Upper lobe of left lung (tissue), 6 donors: ENCODE measurements around the gene LRRC45. TPM values are rescaled to one million over a fixed set of nuclear protein-coding genes. Genes with fewer than 3 reads are reported as not detected.

Source experiments
- ATAC-seq, 2 donors: fragments of 200-7000 bp; cut with Tn5 transposase; one replicate each; pipeline ENCODE4 v1.9.1; 2022; ENCODE audit warnings: mild to moderate bottlenecking in 2 of 2, moderate library complexity in 2 of 2; ENCODE audit not compliant: low FRiP score in 2 of 2
- DNase-seq, 2 donors: peaks; one replicate each; pipeline ENCODE4 v3.0.0-alpha.2; 2019 to 2020
- H3K27ac ChIP-seq, 4 donors: fragments of 200-600 bp; sonication (generic); one replicate each; pipeline ENCODE4 v1.5.1; 2016 to 2019
- H3K27me3 ChIP-seq, 4 donors: fragments of 200-600 bp; sonication (generic); one replicate each; pipeline ENCODE4 v1.5.1; 2017 to 2019
- H3K36me3 ChIP-seq, 4 donors: fragments of 200-600 bp; sonication (generic); one replicate each; pipeline ENCODE4 v1.5.1; 2016 to 2019
- H3K4me1 ChIP-seq, 4 donors: fragments of 200-600 bp; sonication (generic); one replicate each; pipeline ENCODE4 v1.5.1; 2018 to 2019
- H3K4me3 ChIP-seq, 4 donors: fragments of 200-600 bp; sonication (generic); one replicate each; pipeline ENCODE4 v1.5.1; 2017 to 2019; ENCODE audit warnings: mild to moderate bottlenecking in 2 of 4, moderate library complexity in 1 of 4
- H3K9me3 ChIP-seq, 4 donors: fragments of 200-600 bp; sonication (generic); one replicate each; pipeline ENCODE4 v1.5.1; 2018 to 2019
- EP300 ChIP-seq, 4 donors: sonication (generic); formaldehyde crosslinking; IDR thresholded peaks; one replicate each; pipeline ENCODE4 v1.5.1; 2017; ENCODE audit warnings: antibody characterized with exemption in 4 of 4, control low read depth in 2 of 4
- POLR2A ChIP-seq, 4 donors: fragments of 450-650 bp; IDR thresholded peaks; one replicate each; pipeline ENCODE4 v1.5.1; 2016 to 2017; ENCODE audit warnings: antibody characterized with exemption in 4 of 4, mild to moderate bottlenecking in 2 of 4
- POLR2AphosphoS5 ChIP-seq, 2 donors: sonication (generic); formaldehyde crosslinking; IDR thresholded peaks; one replicate each; pipeline ENCODE4 v1.5.1; 2017; ENCODE audit warnings: antibody characterized with exemption in 2 of 2
- WGBS, 2 donors: methylation state at CpG; one replicate each; pipeline ENCODE4 v1.1.5; 2017 to 2018; 5-methylcytosine and 5-hydroxymethylcytosine counted together
- total RNA-seq, 6 donors: library from RNA; depleted of rRNA in 4 of 6; stranded (reverse); fragments of >200 nt in 4 of 6; gene quantifications; one replicate each; pipeline versions ENCODE4 v1.1.0 to v1.2.1, GENCODE V29; 2016 to 2021
- TF ChIP-seq, protein P1 (sequence below), 6 experiments: fragments of 450-650 bp in 4 of 6; fragments of 200-600 bp in 2 of 6; sonication (generic) in 2 of 6; IDR thresholded peaks; one replicate each; pipeline ENCODE4 v1.5.1; 2016 to 2019; ENCODE audit warnings: antibody characterized with exemption in 6 of 6
- donor health status: DM: no; HTN: no; CAD: no; lungs with moderate emphysema.
- donor health status: DM: no; HTN: yes; CAD: no; lungs with severe emphysema.

Gene LRRC45
- total RNA-seq, 6 donors from 2014 or later: 14.0 to 57.6 (median 20.4) TPM

DNA sequence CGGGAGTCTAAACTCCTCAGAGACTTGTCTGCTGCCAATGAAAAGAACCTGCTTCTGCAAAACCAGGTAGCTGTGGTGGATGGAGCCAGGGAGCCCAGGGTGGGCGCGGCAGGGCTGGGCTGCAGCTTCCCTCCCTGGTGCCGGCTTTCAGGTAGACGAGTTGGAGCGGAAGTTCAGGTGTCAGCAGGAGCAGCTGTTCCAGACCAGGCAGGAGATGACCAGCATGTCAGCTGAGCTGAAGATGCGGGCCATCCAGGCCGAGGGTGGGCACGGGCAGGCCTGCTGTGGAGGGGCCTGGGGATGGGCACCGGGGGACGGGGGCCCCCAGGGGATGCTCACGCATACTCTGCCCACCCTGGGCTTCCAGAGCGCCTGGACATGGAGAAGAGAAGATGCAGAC lies 5.1 kb downstream of the LRRC45 start:
- no peak for TF ChIP-seq EP300 (IDR thresholded peaks at IDR 0.05)
- no peak for TF ChIP-seq POLR2AphosphoS5 (IDR thresholded peaks at IDR 0.05)
- TF ChIP-seq POLR2A (IDR thresholded peaks at IDR 0.05): no peak
- TF ChIP-seq, protein P1, sequence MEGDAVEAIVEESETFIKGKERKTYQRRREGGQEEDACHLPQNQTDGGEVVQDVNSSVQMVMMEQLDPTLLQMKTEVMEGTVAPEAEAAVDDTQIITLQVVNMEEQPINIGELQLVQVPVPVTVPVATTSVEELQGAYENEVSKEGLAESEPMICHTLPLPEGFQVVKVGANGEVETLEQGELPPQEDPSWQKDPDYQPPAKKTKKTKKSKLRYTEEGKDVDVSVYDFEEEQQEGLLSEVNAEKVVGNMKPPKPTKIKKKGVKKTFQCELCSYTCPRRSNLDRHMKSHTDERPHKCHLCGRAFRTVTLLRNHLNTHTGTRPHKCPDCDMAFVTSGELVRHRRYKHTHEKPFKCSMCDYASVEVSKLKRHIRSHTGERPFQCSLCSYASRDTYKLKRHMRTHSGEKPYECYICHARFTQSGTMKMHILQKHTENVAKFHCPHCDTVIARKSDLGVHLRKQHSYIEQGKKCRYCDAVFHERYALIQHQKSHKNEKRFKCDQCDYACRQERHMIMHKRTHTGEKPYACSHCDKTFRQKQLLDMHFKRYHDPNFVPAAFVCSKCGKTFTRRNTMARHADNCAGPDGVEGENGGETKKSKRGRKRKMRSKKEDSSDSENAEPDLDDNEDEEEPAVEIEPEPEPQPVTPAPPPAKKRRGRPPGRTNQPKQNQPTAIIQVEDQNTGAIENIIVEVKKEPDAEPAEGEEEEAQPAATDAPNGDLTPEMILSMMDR (IDR thresholded peaks at IDR 0.05): no peak
- 99 to 100% methylated on average over 8 to 12 of the region's 13 CpGs for WGBS, 2 donors
- peaks cover 26 to 43% (median 32%) of the 10 kb centered on the region in 4 donors for H3K4me1 ChIP-seq
- H3K27me3 ChIP-seq: peaks cover 0 to 5% (median 1%) of the 10 kb centered on the region in 4 donors
- no peak overlapping the region for H3K27ac ChIP-seq
- no peak overlapping the region for H3K4me3 ChIP-seq
- no peaks in the 10 kb centered on the region for H3K9me3 ChIP-seq
- DNase-seq: peak in 1 of 2 donors; percentile 64
- ATAC-seq: no peak
- peaks cover 0 to 9% (median 0%) of the 10 kb centered on the region in 4 donors for H3K36me3 ChIP-seq

DNA sequence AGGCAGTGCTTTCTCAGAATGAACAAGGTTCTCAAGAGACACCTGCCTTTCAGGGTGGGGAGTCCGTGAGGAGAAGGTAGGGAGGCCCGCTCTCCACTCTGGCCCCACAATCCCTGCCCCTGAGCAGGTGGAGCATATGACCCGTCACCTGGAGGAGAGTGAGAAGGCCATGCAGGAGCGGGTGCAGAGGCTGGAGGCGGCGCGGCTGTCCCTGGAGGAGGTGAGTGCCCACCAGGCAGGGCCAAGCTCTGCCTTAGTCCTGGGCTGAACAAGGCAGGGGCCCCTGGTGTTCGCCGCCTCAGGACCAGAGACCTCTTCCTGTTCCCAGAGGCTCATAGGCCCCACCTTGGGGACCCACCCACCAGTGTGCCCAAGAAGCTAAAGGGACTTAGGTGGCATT lies 5.9 kb downstream of the LRRC45 start:
- 97% methylated on average over 9 of the region's 9 CpGs; no CpG with 5 or more reads in 1 of the 2 donors for WGBS, 2 donors
- no peaks in the 10 kb centered on the region for H3K9me3 ChIP-seq
- peaks cover 0 to 5% (median 1%) of the 10 kb centered on the region in 4 donors for H3K27me3 ChIP-seq
- H3K27ac ChIP-seq: no peak overlapping the region
- peaks cover 0 to 9% (median 0%) of the 10 kb centered on the region in 4 donors for H3K36me3 ChIP-seq
- H3K4me1 ChIP-seq: peaks cover 21 to 35% (median 26%) of the 10 kb centered on the region in 4 donors
- TF ChIP-seq POLR2A (IDR thresholded peaks at IDR 0.05): no peak
- TF ChIP-seq POLR2AphosphoS5 (IDR thresholded peaks at IDR 0.05): no peak
- no peak for TF ChIP-seq EP300 (IDR thresholded peaks at IDR 0.05)
- TF ChIP-seq, protein P1 (IDR thresholded peaks at IDR 0.05): no peak
- ATAC-seq (no peak), DNase-seq (peak in 1 of 2 donors; percentile 75)
- no peak overlapping the region for H3K4me3 ChIP-seq

DNA sequence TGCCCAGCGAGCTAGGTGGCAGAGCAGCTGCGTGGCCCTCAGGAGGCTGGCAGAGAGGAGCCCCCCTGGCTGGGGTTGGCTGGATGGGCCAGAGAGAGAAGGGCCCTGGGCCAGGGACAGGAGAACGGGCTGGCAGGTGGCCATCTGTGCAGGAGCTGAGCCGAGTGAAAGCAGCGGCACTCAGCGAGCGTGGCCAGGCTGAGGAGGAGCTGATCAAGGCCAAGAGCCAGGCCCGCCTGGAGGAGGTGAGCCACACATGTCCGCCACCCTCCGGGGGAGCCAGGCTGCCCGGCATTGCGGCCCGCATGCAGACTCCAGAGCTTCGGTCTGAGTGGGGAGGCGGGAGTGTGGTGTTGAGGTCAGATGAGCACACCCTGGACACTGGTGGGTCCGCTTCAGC lies 6.3 kb downstream of the LRRC45 start:
- peaks cover 18 to 31% (median 23%) of the 10 kb centered on the region in 4 donors for H3K4me1 ChIP-seq
- H3K4me3 ChIP-seq: no peak overlapping the region
- H3K27ac ChIP-seq: no peak overlapping the region
- WGBS, 2 donors: 93 to 95% methylated on average over 16 of the region's 16 CpGs
- no peak for TF ChIP-seq POLR2A (IDR thresholded peaks at IDR 0.05)
- TF ChIP-seq, protein P1 (IDR thresholded peaks at IDR 0.05): no peak
- no peak for TF ChIP-seq POLR2AphosphoS5 (IDR thresholded peaks at IDR 0.05)
- TF ChIP-seq EP300 (IDR thresholded peaks at IDR 0.05): no peak
- no peaks in the 10 kb centered on the region for H3K9me3 ChIP-seq
- peak in 1 of 2 donors; percentile 73 for DNase-seq
- peaks cover 0 to 9% (median 0%) of the 10 kb centered on the region in 4 donors for H3K36me3 ChIP-seq
- no peak for ATAC-seq
- peaks cover 0 to 5% (median 1%) of the 10 kb centered on the region in 4 donors for H3K27me3 ChIP-seq

DNA sequence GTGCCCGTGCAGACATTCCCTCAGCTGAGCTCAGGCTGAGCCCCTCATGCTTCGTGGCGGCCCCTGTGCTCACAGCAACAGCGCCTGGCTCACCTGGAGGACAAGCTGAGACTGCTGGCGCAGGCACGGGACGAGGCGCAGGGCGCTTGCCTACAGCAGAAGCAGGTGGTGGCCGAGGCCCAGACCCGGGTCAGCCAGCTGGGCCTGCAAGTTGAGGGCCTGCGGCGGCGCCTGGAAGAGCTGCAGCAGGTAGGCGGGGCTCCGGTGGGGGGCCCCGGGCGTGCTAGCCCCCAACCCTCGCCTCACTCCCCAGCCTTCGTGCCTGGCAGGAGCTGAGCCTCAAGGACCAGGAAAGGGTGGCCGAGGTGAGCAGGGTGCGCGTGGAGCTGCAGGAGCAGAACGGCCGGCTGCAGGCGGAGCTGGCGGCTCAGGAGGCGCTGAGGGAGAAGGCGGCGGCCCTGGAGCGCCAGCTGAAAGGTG lies 6.9 kb downstream of the LRRC45 start:
- WGBS, 2 donors: 57 to 68% methylated on average over 10 to 26 of the region's 31 CpGs
- Histone ChIP-seq H3K4me3 (peak overlapping the region in 3 of 4 donors; percentile 54 to 61 (median 60)), H3K36me3 (peaks cover 0 to 9% (median under 1%) of the 10 kb centered on the region in 4 donors), H3K27ac (peak overlapping the region in 2 of 4 donors; percentile 20 to 68), H3K27me3 (peaks cover 0 to 5% (median 1%) of the 10 kb centered on the region in 4 donors), H3K9me3 (no peaks in the 10 kb centered on the region), H3K4me1 (peaks cover 18 to 26% (median 21%) of the 10 kb centered on the region in 4 donors)
- TF ChIP-seq POLR2AphosphoS5 (IDR thresholded peaks at IDR 0.05): no peak
- no peak for TF ChIP-seq EP300 (IDR thresholded peaks at IDR 0.05)
- TF ChIP-seq POLR2A (IDR thresholded peaks at IDR 0.05): no peak
- ATAC-seq (no peak), DNase-seq (peak in 1 of 2 donors; percentile 83)

DNA sequence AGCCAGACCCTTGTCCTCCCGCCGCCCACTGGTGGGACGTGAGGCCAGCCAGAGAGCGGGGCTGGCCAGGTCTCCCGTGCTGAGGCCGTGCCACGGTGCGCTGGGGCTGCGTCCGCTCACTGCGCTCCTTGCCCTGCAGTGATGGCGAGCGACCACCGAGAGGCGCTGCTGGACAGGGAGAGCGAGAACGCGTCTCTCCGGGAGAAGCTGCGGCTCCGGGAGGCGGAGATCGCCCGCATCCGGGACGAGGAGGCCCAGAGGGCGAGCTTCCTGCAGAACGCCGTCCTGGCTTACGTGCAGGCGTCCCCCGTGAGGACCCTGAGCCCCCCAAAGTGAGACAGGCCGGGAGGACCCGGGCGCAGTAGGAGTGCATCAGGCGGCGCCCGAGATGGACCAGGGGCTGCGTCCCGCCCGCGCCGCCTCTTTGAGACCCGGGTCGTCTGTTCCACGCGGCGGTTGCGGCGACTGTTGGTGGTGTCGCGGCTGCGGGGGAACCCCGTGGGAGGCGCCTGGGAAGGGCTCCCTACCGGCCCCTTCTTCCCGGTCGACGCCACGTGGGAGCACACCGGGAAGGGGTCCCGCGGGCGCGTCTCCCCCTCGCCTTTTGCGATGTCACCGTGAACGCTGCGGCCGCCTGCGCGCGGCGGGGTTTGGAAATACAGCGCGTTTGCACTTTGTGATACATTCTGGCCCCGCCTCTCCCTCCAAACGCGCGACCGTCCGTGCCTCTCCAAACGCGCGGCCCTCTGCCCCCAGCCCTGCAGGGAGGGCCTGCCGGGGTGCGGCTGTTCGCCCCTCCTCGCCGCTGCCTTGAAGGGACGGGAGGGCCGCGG lies 7.6 kb downstream of the LRRC45 start:
- ATAC-seq (peak; percentile 89 to 94), DNase-seq (peak; percentile 89 to 96)
- H3K4me3 ChIP-seq: peak overlapping the region; percentile 41 to 61 (median 57)
- H3K27ac ChIP-seq: peak overlapping the region in 3 of 4 donors; percentile 19 to 74 (median 68)
- peaks cover 0 to 9% (median 4%) of the 10 kb centered on the region in 4 donors for H3K36me3 ChIP-seq
- TF ChIP-seq EP300 (IDR thresholded peaks at IDR 0.05): no peak
- no peak for TF ChIP-seq POLR2AphosphoS5 (IDR thresholded peaks at IDR 0.05)
- TF ChIP-seq POLR2A (IDR thresholded peaks at IDR 0.05): peak in 1 of 4 donors; percentile 28
- TF ChIP-seq, protein P1 (IDR thresholded peaks at IDR 0.05): peak; percentile 87 to 99 (median 98)
- no peaks in the 10 kb centered on the region for H3K9me3 ChIP-seq
- WGBS, 2 donors: 0 to 3% methylated on average over 42 to 58 of the region's 94 CpGs
- peaks cover 0 to 5% (median 1%) of the 10 kb centered on the region in 4 donors for H3K27me3 ChIP-seq
- H3K4me1 ChIP-seq: peaks cover 18 to 28% (median 23%) of the 10 kb centered on the region in 4 donors
